ENCODE data around the gene MERTK. TPM values are rescaled to one million over a fixed set of nuclear protein-coding genes. Genes with fewer than 3 reads are reported as not detected.
A peak's percentile ranks its signal among the peaks of the same experiment; 100 is the strongest.

MERTK gene
- total RNA-seq, 6 experiments from 2014 or later, result 10.6 to 18.3 (median 13.1) TPM

GRCh38 chr2:112050316-112050715 is 151.9 kb downstream of the MERTK start:
- Histone ChIP-seq H3K9me3 (no peaks in the 10 kb centered on the region), H3K4me1 (peaks cover 0 to 16% (median 7%) of the 10 kb centered on the region in 4 donors), H3K36me3 (no peaks in the 10 kb centered on the region), H3K27me3 (no peaks in the 10 kb centered on the region), H3K4me3 (no peak overlapping the region), H3K27ac (no peak overlapping the region)
- ATAC-seq (no peak), DNase-seq (no peak)
- intact Hi-C loops (cut with DNase I), result no loop called here
- TF ChIP-seq POLR2A (IDR thresholded peaks at IDR 0.05), result no peak
- TF ChIP-seq, protein P1, sequence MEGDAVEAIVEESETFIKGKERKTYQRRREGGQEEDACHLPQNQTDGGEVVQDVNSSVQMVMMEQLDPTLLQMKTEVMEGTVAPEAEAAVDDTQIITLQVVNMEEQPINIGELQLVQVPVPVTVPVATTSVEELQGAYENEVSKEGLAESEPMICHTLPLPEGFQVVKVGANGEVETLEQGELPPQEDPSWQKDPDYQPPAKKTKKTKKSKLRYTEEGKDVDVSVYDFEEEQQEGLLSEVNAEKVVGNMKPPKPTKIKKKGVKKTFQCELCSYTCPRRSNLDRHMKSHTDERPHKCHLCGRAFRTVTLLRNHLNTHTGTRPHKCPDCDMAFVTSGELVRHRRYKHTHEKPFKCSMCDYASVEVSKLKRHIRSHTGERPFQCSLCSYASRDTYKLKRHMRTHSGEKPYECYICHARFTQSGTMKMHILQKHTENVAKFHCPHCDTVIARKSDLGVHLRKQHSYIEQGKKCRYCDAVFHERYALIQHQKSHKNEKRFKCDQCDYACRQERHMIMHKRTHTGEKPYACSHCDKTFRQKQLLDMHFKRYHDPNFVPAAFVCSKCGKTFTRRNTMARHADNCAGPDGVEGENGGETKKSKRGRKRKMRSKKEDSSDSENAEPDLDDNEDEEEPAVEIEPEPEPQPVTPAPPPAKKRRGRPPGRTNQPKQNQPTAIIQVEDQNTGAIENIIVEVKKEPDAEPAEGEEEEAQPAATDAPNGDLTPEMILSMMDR (IDR thresholded peaks at IDR 0.05), result no peak
- WGBS (ENCODE audit: insufficient coverage, low coverage, low lambda C conversion rate, missing lambda C conversion rate), result 63% methylated on average over 1 of the region's 1 CpG

DNA sequence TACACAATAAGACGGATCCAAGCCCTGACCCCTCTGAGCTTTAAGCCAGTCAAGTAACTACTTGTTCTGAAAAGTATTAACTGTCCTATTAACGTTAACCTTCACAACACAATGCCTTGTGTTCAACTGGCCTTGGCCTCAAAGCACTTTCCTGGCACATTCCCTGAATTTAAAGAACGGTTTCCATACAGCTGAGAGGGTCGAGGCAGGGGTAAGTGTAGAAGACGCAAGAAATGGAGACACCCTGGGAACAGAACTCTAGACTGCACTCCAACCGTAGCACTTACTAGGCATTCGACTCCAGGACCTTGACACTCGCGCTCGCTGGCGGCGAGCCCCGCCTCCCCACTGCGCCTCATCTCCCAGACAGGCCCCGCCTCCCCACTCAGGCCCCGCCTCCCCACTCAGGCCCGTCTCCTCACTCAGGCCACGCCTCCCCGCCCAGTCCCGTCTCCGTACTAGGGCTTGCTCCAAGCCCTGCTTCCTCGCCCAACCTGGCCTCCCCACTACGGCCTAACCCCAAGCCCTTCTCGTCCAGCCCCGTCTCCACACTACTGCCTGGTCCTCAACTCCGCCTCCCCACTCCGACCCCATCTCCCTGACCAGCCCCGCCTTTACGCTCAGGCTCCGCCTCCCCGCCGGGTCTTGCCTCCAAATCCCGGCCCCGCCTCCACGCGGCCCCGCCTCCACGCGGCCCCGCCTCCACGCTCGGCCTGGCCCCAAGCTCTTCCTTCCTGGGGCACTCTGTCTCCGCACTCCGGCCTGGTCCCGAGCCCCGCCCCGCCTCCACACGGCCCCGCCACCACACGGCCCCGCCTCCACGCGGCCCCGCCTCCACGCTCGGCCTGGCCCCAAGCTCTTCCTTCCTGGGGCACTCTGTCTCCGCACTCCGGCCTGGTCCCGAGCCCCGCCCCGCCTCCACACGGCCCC is 155.8 kb downstream of the MERTK start:
- Histone ChIP-seq H3K27me3 (no peaks in the 10 kb centered on the region), H3K36me3 (no peaks in the 10 kb centered on the region), H3K4me1 (peaks cover 0 to 13% (median 3%) of the 10 kb centered on the region in 4 donors), H3K4me3 (peak overlapping the region; percentile 47 to 63 (median 55)), H3K27ac (peak overlapping the region; percentile 24 to 80 (median 44)), H3K9me3 (no peaks in the 10 kb centered on the region)
- 2% methylated on average over 40 of the region's 62 CpGs for WGBS (ENCODE audit: insufficient coverage, low coverage, low lambda C conversion rate, missing lambda C conversion rate)
- DNase-seq (peak; percentile 99), ATAC-seq (peak; percentile 73 to 82 (median 78))
- peak; percentile 65 for TF ChIP-seq POLR2A (IDR thresholded peaks at IDR 0.05)
- TF ChIP-seq, protein P1 (IDR thresholded peaks at IDR 0.05), result no peak
- intact Hi-C loops (cut with DNase I), result no loop called here

DNA sequence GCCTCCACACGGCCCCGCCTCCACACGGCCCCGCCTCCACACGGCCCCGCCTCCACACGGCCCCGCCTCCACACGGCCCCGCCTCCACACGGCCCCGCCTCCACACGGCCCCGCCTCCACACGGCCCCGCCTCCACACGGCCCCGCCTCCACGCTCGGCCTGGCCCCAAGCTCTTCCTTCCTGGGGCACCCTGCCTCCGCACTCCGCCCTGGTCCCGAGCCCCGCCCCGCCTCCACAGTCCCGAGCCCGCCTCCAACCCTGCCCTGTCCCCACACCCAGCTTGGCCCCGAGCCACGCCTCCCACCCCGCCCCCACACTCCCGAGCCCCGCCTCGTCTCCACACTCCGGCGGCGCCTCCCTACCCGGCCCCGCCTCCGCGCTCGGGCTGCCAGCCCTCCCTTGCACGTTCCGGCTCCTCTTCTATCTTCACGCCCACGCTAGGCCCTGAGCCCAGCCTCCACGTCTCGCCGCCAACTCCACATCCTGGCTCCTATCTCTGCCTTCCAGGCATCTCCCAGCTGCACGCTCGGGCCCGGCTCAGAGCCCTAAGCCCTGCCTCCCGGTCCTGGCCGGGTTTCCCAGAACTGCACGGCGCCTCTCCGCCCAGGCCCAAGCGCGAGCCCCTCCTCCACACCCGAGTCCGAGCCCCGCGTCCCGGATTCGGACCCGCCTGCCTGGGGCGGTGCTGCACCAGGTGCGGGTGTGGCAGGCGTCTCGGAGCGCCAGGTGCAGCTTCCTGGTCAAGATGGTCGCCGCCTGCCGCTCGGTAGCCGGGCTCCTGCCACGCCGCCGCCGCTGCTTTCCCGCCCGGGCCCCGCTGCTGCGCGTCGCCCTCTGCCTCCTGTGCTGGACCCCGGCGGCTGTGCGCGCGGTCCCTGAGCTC is 156.7 kb downstream of the MERTK start, which contains the start of gene TMEM87B:
TMEM87B (plus strand) TSS at position 423 of the 883 bp plus-strand sequence; CDS start at position 746, 323 bp downstream.
- intact Hi-C loops (cut with DNase I), result no loop called here
- Histone ChIP-seq H3K36me3 (peaks cover 0 to 3% (median 0%) of the 10 kb centered on the region in 4 donors), H3K4me1 (peaks cover 0 to 13% (median 3%) of the 10 kb centered on the region in 4 donors), H3K4me3 (peak within 1 kb of the TSS; percentile 76 to 93 (median 83)), H3K27ac (peak within 1 kb of the TSS; percentile 70 to 99 (median 92)), H3K27me3 (no peaks in the 10 kb centered on the region), H3K9me3 (no peaks in the 10 kb centered on the region)
- peak; percentile 75 to 86 (median 82) for ATAC-seq
- WGBS (ENCODE audit: insufficient coverage, low coverage, low lambda C conversion rate, missing lambda C conversion rate), result 0% methylated on average over 18 of the region's 90 CpGs
- TF ChIP-seq POLR2A (IDR thresholded peaks at IDR 0.05), result peak; percentile 92
- TF ChIP-seq, protein P1 (IDR thresholded peaks at IDR 0.05), result no peak
- DNase-seq, result peak; percentile 100

Data from right lobe of liver (tissue), 6 donors.